Fibroblast of pulmonary artery (primary cell): Measurements from ENCODE around the gene NEU4.
"Not testable (repeated sequence)": the region's sequence is repeated elsewhere in the genome, so short reads cannot be mapped to it uniquely, and the experiment has no call there.

Source experiments
- DNase-seq: peaks from one replicate; pipeline ENCODE4 v3.0.0-alpha.2; 2010; ENCODE audit warnings: low read depth
- H3K4me3 ChIP-seq: replicated peaks from 2 replicates; pipeline ENCODE4 v1.5.1; 2011; ENCODE audit warnings: low read depth, mild to moderate bottlenecking, control low read depth, low read length, moderate library complexity
- CTCF ChIP-seq: IDR thresholded peaks from 2 replicates; pipeline ENCODE4 v1.5.1; 2011; ENCODE audit warnings: mild to moderate bottlenecking, control low read depth, low read length, inconsistent platforms; ENCODE audit errors: missing control alignments

NEU4 gene

DNA sequence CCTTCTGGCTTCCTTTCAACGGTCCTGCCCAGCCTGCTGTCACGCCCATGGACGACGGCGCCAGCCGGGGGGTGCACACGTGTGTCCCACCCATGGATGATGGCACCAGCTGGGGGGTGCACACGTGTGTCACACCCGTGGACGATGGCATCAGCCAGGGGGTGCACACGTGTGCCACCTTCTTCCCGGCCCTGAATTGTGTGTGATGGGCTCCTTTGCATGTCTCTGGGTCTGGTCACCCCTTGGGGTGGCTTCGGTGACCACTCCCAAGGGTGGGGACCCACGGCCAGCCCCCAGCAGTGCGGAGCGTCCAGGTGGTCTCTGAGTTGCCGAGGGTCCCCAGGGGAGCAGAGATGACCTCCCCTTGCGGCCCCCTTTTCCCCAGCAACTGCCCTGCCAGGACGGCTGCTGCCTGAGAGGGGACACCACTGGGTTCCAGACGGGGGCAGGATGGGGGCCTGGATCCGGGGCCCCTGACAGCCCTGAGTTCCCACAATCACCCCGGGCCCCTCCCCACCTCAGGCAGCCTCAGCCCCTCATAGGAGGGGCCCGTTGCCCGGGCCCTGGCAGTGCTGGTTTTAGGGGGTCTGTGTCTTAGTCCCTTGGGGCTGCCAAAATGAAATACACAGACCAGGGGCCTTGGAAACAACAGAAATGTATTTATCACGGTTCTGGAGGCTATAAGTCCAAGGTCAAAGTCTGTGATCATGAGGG is 9.4 kb downstream of the NEU4 start:
- H3K4me3 ChIP-seq, result no peak overlapping the region
- TF ChIP-seq CTCF, result no peak
- DNase-seq, result no peak

DNA sequence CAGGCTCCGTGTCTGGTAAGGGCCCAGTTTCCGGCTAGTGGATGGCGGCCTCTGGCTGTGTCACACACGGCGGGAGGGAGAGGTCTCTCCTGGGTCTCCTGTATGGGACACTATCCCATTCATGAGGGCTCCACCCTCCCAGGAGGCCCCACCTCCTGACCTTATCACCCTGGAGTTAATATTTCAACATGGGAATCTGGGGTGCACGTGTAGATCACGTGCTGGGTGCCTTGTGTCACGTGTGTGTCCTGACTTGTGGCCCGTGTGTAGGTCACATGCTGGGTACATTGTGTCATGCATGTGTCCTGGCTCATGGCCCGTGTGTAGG is 9.9 kb downstream of the NEU4 start:
- DNase-seq, result no peak
- H3K4me3 ChIP-seq, result no peak overlapping the region
- TF ChIP-seq CTCF, result no peak

DNA sequence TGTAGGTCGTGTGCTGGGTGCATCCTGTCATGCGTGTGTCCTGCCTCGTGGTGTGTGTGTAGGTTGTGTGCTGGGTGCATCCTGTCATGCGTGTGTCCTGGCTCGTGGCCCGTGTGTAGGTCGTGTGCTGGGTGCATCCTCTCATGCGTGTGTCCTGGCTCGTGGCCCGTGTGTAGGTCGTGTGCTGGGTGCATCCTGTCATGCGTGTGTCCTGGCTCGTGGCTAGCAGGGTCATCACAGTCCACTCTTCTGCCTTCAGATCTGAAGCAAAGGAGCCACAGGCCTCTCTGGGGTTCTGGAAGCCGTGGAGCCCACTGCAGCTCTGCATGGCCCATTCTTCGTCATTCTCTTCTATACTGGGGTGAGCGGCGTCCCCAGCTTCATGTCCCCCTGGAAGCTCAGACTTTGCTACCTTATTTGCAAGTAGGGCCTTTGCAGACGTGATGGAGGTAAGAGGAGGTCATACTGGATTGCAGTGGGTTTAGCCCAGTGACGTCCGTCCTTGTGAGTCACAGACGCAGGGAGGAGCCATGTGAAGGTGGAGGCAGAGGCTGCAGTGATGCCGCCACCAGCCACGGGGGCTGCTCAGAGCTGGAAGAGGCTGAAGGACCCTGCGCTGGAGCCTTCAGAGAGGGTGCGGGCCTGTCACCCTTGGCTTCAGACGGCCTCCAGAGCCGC is 11.1 kb downstream of the NEU4 start:
- not testable (repeated sequence) for H3K4me3 ChIP-seq, DNase-seq

DNA sequence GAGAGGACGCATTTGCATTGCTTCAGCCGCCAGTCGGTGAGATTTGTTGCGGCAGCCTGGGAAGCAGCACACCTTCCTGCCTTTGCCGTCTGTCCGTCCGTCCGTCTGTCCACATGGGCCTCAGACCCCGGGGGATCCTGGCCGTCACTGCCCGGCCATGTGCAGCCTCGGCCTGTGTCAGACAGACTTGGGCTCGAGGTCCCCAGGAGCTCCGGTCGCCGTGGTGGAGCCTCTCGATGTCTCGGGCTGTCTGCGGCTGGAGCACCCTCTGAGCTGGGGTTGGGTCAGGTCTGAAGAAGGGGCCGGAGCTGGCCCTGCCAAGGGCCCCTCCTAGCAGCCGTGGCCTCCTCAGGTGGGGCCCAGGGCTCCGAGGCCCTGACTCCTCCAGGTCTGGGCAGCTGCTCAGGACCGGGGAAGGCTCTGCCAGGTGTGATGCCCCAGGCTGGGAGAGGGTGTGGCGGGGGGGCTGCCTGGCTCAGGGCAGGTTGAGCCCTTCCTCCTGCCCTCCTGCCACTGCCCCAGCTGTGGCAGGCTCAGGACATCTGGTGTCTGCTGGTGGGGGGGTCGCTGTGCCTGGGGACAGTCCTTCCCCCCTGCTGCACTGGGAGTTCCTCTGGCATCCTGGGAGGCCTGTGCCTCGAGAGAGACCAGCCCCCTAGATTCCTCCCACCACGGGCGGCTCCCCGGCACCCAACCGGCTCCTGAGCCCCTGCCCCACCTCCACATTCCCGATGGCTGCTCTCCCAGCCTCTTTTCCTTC is 11.8 kb downstream of the NEU4 start:
- H3K4me3 ChIP-seq, result no peak overlapping the region
- DNase-seq, result no peak
- TF ChIP-seq CTCF, result no peak

- no peak overlapping the region for H3K4me3 ChIP-seq
- TF ChIP-seq CTCF, result no peak
- DNase-seq, result no peak
Measured at GRCh38 chr2:241821460-241822263, 12.7 kb downstream of the NEU4 start.

DNA sequence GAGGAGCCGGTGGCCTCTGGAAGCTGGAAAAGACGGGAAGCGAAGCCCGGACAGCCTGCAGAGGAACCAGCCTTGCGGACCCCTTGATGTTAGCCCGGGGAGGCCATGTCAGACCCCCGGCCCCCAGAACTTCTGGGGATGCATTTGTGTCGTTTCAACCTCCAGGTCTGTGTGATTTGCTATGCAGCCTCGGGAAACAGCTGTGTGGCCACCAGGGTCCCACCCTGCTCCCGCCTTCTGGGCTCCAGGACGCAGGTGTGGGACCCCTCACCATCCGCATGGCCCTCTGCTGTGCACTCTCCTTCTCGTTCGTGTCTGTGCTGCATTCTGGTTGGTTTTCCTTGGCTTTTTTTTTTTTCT is 13.3 kb downstream of the NEU4 start:
- no peak for TF ChIP-seq CTCF
- DNase-seq, result no peak
- H3K4me3 ChIP-seq, result no peak overlapping the region

DNA sequence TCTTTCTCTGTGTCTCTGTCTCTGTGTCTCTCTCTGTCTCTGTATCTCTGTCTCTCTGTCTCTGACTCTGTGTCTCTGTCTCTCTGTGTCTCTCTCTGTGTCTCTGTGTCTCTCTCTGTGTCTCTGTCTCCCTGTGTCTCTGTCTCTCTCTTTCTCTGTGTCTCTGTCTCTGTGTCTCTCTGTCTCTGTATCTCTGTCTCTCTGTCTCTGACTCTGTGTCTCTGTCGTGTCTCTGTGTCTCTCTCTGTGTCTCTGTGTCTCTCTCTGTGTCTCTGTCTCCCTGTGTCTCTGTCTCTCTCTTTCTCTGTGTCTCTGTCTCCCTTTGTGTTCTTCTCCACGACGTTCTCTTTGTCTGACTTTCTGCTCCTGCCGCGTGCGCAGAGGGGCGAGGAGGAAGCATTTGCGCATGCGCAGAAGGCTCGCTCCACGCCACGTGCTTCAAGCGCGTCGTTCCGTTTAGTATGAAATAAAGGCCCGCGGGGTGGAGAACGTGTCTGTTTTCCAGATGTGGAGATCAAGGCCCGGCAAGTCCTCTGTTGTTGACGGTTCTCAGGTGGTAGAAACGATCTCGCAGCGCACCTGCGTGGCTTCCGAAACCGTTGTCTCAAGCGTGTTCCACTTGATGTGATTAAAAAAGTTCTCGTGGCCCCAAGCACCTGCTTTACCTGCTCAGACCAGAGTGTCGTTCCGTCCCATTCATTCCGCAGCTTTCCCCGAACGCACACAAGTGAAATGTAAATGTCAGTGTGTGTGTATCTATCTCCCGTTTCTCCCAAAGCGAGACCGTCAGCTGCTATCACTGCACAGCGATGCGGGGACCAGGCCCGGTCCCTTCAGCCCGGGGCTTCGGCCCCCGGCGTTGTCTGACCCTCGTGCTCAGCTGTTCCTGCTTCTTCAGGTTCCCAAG is 14.8 kb downstream of the NEU4 start:
- not testable (repeated sequence) for H3K4me3 ChIP-seq, DNase-seq
